Stimulated activated CD4-positive, alpha-beta T cell treated with anti-CD3 and anti-CD28 coated beads, Interleukin-4, amount 100 ng/mL, for 24 hours (primary cell): Measurements from ENCODE around the gene IKBKG.
"Not testable (repeated sequence)": the region's sequence is repeated elsewhere in the genome, so short reads cannot be mapped to it uniquely, and the experiment has no call there.

Source experiments
- DNase-seq: peaks from one replicate; pipeline ENCODE4 v3.0.0-alpha.2; 2020

The IKBKG gene

GRCh38 chrX:154560326-154560725 is 12.9 kb downstream of the IKBKG start:
- not testable (repeated sequence) for DNase-seq

GRCh38 chrX:154562295-154562694 is 14.9 kb downstream of the IKBKG start:
- DNase-seq = not testable (repeated sequence)

GRCh38 chrX:154570361-154570760 is 22.9 kb downstream of the IKBKG start:
- not testable (repeated sequence) for DNase-seq

GRCh38 chrX:154573061-154573460 is 25.6 kb downstream of the IKBKG start:
- DNase-seq = not testable (repeated sequence)

GRCh38 chrX:154575076-154575475 is 27.7 kb downstream of the IKBKG start:
- not testable (repeated sequence) for DNase-seq

GRCh38 chrX:154582994-154583393 is 35.6 kb downstream of the IKBKG start:
- DNase-seq = not testable (repeated sequence)

GRCh38 chrX:154584585-154585183 is 37.3 kb downstream of the IKBKG start, which contains the start of gene CTAG1A:
TSS of gene CTAG1A (plus strand) at chrX:154585133. CDS start at chrX:154585207, 74 bp downstream.
- DNase-seq = not testable (repeated sequence)

- DNase-seq = not testable (repeated sequence)
Measured at GRCh38 chrX:154590415-154590814, 43.0 kb downstream of the IKBKG start.

- no peak for DNase-seq
Measured at GRCh38 chrX:154592505-154592904, 45.1 kb downstream of the IKBKG start.

GRCh38 chrX:154593201-154593600 is 45.8 kb downstream of the IKBKG start:
- DNase-seq = no peak

- DNase-seq = no peak
Measured at GRCh38 chrX:154594491-154594890, 47.1 kb downstream of the IKBKG start.

GRCh38 chrX:154595559-154596249 is 48.3 kb downstream of the IKBKG start:
- DNase-seq = no peak

- DNase-seq = no peak
Measured at GRCh38 chrX:154596290-154596929, 49.0 kb downstream of the IKBKG start.

GRCh38 chrX:154597221-154597620 is 49.8 kb downstream of the IKBKG start:
- DNase-seq = no peak

- DNase-seq = no peak
Measured at GRCh38 chrX:154598656-154599055, 51.2 kb downstream of the IKBKG start.

- no peak for DNase-seq
Measured at GRCh38 chrX:154599531-154599930, 52.1 kb downstream of the IKBKG start.

GRCh38 chrX:154600759-154601374 is 53.4 kb downstream of the IKBKG start:
- DNase-seq = no peak

GRCh38 chrX:154602226-154602625 is 54.8 kb downstream of the IKBKG start:
- no peak for DNase-seq

- DNase-seq = no peak
Measured at GRCh38 chrX:154602766-154603437, 55.5 kb downstream of the IKBKG start.

- DNase-seq = no peak
Measured at GRCh38 chrX:154603438-154604430, 56.3 kb downstream of the IKBKG start.

- no peak for DNase-seq
Measured at GRCh38 chrX:154605566-154605965, 58.1 kb downstream of the IKBKG start.

- DNase-seq = no peak
Measured at GRCh38 chrX:154607370-154607769, 60.0 kb downstream of the IKBKG start.
